Measurements from ENCODE around the gene PAWR.

DNA sequence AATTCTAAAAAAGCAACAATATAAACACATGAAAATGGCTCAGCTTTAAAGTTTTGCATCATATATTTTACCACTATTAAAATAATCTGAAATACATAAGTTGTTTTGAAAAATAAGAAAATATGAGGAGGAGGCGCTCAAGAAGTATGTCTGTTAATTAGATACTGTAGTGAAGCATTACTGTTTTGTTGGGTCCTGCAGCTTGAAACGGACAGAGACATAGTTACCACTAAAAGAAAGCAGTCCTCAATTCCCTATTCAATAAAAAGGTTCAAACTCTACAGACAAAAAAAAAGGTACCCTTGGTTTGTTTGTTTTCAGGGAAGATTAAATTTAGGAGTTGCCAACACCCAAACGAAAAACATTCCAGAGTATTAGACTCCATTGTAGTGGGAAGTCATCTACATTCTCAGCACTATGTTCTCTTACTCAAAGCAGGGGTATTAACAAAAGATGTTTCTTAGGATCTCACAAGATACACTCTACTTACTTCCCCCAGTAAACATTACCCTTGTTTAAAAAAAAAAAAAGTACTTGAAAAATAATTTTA lies 3.0 kb downstream of the PAWR start:
- TF ChIP-seq, protein P1, sequence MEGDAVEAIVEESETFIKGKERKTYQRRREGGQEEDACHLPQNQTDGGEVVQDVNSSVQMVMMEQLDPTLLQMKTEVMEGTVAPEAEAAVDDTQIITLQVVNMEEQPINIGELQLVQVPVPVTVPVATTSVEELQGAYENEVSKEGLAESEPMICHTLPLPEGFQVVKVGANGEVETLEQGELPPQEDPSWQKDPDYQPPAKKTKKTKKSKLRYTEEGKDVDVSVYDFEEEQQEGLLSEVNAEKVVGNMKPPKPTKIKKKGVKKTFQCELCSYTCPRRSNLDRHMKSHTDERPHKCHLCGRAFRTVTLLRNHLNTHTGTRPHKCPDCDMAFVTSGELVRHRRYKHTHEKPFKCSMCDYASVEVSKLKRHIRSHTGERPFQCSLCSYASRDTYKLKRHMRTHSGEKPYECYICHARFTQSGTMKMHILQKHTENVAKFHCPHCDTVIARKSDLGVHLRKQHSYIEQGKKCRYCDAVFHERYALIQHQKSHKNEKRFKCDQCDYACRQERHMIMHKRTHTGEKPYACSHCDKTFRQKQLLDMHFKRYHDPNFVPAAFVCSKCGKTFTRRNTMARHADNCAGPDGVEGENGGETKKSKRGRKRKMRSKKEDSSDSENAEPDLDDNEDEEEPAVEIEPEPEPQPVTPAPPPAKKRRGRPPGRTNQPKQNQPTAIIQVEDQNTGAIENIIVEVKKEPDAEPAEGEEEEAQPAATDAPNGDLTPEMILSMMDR (IDR thresholded peaks at IDR 0.05; ENCODE audit: extremely low read depth in 1 of 2, insufficient read depth in 1 of 2, low read depth in 1 of 2, low read length in 2 of 2): no peak
- TF ChIP-seq FOS (IDR thresholded peaks at IDR 0.05; ENCODE audit: borderline replicate concordance, insufficient read depth, low read length) (no peak), EZH2 (IDR thresholded peaks at IDR 0.05; ENCODE audit: borderline replicate concordance, low read depth, low read length, severe bottlenecking) (no peak)

Measured in endothelial cell of umbilical vein (primary cell).